Uterus (tissue), 2 donors: ENCODE data around the gene DPP6.

Experiments used
- CTCF ChIP-seq, 4 experiments: fragments of 200-600 bp in 2 of 4; fragments of 450-650 bp in 2 of 4; sonication (generic) in 2 of 4; IDR thresholded peaks; one replicate each; pipeline ENCODE4 v1.5.1; 2016 to 2019; ENCODE audit warnings: antibody characterized with exemption in 4 of 4, mild to moderate bottlenecking in 2 of 4, moderate library complexity in 1 of 4
- POLR2A ChIP-seq, 2 donors: fragments of 450-650 bp; IDR thresholded peaks; one replicate each; pipeline ENCODE4 v1.6.1; 2016; ENCODE audit warnings: antibody characterized with exemption in 2 of 2, mild to moderate bottlenecking in 1 of 2, moderate library complexity in 1 of 2

DNA sequence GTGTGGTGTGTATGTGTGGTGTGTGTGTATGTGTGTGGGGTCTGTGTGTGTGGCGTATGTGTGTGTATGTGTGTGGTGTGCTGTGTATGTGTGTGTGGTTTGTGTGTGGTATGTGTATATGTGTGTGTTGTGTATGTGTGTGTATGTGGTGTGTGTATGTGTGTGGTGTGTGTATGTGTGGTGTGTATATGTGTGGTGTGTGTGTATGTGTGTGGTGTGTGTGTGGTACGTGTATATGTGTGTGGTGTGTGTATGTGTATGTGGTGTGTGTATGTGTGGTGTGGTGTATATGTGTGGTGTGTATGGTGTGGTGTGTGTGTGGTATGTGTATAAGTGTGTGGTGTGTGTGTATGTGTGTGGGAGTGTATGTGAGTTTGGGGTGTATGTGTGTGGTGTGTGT lies 522.0 kb downstream of the DPP6 start:
- no peak for TF ChIP-seq CTCF (IDR thresholded peaks at IDR 0.05)
- TF ChIP-seq POLR2A (IDR thresholded peaks at IDR 0.05): no peak
